ENCODE measurements around the gene ZW10. TPM values are rescaled to one million over a fixed set of nuclear protein-coding genes. Genes with fewer than 3 reads are reported as not detected.

The ZW10 gene
- total and polyA plus RNA-seq, 2 experiments from 2014 or later: 12.3 to 30.5 TPM

- Mint-ChIP-seq H3K36me3 (ENCODE audit: low read depth) (no peaks in the 10 kb centered on the region), H3K9me3 (no peaks in the 10 kb centered on the region), H3K27ac (no peak overlapping the region), H3K4me1 (no peaks in the 10 kb centered on the region), H3K4me3 (no peak overlapping the region), H3K27me3 (ENCODE audit: insufficient read depth, low read depth, poor library complexity) (no peaks in the 10 kb centered on the region)
- Histone ChIP-seq H3K4me2 (no peak overlapping the region), H3F3A (replicated peaks; ENCODE audit: low read depth) (no peaks in the 10 kb centered on the region), H4K20me1 (replicated peaks; ENCODE audit: insufficient read depth) (no peaks in the 10 kb centered on the region), H3K9me2 (ENCODE audit: insufficient read depth) (no peaks in the 10 kb centered on the region), H3K27me3 (ENCODE audit: insufficient read depth) (no peaks in the 10 kb centered on the region), H3K4me3 (no peak overlapping the region), H3K4me1 (ENCODE audit: insufficient read depth) (no peaks in the 10 kb centered on the region), H3K36me3 (ENCODE audit: insufficient read depth) (no peaks in the 10 kb centered on the region), H2AFZ (no peak overlapping the region), H3K79me2 (replicated peaks; ENCODE audit: insufficient read depth) (no peaks in the 10 kb centered on the region), H3K27ac (ENCODE audit: low read depth) (no peak overlapping the region)
- ATAC-seq: peak; percentile 76
- TF ChIP-seq EZH2 (IDR thresholded peaks at IDR 0.05; ENCODE audit: low read depth, unreplicated experiment) (no peak), ZNF114 (CRISPR knock-in tag; IDR thresholded peaks at IDR 0.05) (no peak), POLR2AphosphoS5 (IDR thresholded peaks at IDR 0.05; ENCODE audit: low read depth) (no peak), ZNF462 (CRISPR knock-in tag; IDR thresholded peaks at IDR 0.05) (no peak), REST (IDR thresholded peaks at IDR 0.05; ENCODE audit: unreplicated experiment) (no peak), JUNB (IDR thresholded peaks at IDR 0.05; ENCODE audit: unreplicated experiment) (no peak), NANOG (IDR thresholded peaks at IDR 0.05; ENCODE audit: borderline replicate concordance) (no peak), ETS1 (IDR thresholded peaks at IDR 0.05) (no peak), STAT1 (IDR thresholded peaks at IDR 0.05; ENCODE audit: unreplicated experiment) (no peak), EZH2phosphoT487 (IDR thresholded peaks at IDR 0.05; ENCODE audit: unreplicated experiment) (no peak), CREB1 (CRISPR knock-in tag; IDR thresholded peaks at IDR 0.05; ENCODE audit: low read depth) (no peak), ZNF331 (CRISPR knock-in tag; IDR thresholded peaks at IDR 0.05; ENCODE audit: low read depth) (no peak)
- TF ChIP-seq, protein P1, sequence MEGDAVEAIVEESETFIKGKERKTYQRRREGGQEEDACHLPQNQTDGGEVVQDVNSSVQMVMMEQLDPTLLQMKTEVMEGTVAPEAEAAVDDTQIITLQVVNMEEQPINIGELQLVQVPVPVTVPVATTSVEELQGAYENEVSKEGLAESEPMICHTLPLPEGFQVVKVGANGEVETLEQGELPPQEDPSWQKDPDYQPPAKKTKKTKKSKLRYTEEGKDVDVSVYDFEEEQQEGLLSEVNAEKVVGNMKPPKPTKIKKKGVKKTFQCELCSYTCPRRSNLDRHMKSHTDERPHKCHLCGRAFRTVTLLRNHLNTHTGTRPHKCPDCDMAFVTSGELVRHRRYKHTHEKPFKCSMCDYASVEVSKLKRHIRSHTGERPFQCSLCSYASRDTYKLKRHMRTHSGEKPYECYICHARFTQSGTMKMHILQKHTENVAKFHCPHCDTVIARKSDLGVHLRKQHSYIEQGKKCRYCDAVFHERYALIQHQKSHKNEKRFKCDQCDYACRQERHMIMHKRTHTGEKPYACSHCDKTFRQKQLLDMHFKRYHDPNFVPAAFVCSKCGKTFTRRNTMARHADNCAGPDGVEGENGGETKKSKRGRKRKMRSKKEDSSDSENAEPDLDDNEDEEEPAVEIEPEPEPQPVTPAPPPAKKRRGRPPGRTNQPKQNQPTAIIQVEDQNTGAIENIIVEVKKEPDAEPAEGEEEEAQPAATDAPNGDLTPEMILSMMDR (conservative IDR thresholded peaks at IDR 0.05; ENCODE audit: low read depth in 2 of 2): no peak
- DNase-seq (ENCODE audit: low spot score): peak; percentile 47
Observed at GRCh38 chr11:113781682-113782081, 8.2 kb upstream of the ZW10 start.
